Karpas-422 (cell line): ENCODE data around the gene ARSH. TPM values are rescaled to one million over a fixed set of nuclear protein-coding genes. Genes with fewer than 3 reads are reported as not detected.

Experiments used
- DNase-seq: peaks from one replicate; pipeline ENCODE4 v3.0.0-alpha.2; 2015
- H2AFZ ChIP-seq: fragments of 200-600 bp; sonication (generic); 2 replicates; pipeline ENCODE4 v1.6.1; 2014; ENCODE audit warnings: antibody characterized with exemption, low read length, mixed read lengths
- H3K27ac ChIP-seq: fragments of 200-600 bp; sonication (generic); 2 replicates; pipeline ENCODE4 v1.5.1; 2014; ENCODE audit warnings: mild to moderate bottlenecking, low read length, moderate library complexity
- H3K27me3 ChIP-seq: fragments of 200-600 bp; sonication (generic); 2 replicates; pipeline ENCODE4 v1.6.1; 2014; ENCODE audit warnings: low read length, mixed read lengths
- H3K36me3 ChIP-seq: fragments of 200-600 bp; sonication (generic); 2 replicates; pipeline ENCODE4 v1.6.1; 2014; ENCODE audit warnings: low read length, mixed read lengths; ENCODE audit not compliant: insufficient read depth
- H3K4me1 ChIP-seq: fragments of 200-600 bp; sonication (generic); 2 replicates; pipeline ENCODE4 v1.6.1; 2014; ENCODE audit warnings: mild to moderate bottlenecking, low read length, mixed read lengths
- H3K4me2 ChIP-seq: fragments of 200-600 bp; sonication (generic); 2 replicates; pipeline ENCODE4 v1.6.1; 2014; ENCODE audit warnings: low read length, low read depth, mild to moderate bottlenecking; ENCODE audit not compliant: poor library complexity, severe bottlenecking
- H3K4me3 ChIP-seq: fragments of 200-600 bp; sonication (generic); 2 replicates; pipeline ENCODE4 v1.5.1; 2014; ENCODE audit warnings: mild to moderate bottlenecking, antibody characterized with exemption, low read length, mixed read lengths
- H3K79me2 ChIP-seq: fragments of 200-600 bp; sonication (generic); 2 replicates; pipeline ENCODE4 v1.6.1; 2014; ENCODE audit warnings: mild to moderate bottlenecking, low read length, mixed read lengths
- H3K9ac ChIP-seq: fragments of 200-600 bp; sonication (generic); 2 replicates; pipeline ENCODE4 v1.6.0; 2014; ENCODE audit warnings: low read length
- H3K9me2 ChIP-seq: fragments of 200-600 bp; sonication (generic), shearing (Covaris generic); replicated peaks from 2 replicates; pipeline ENCODE4 v1.6.0; 2014; ENCODE audit warnings: mild to moderate bottlenecking, low read length, moderate library complexity; ENCODE audit not compliant: insufficient read depth
- H3K9me3 ChIP-seq: fragments of 300-700, 200-600 bp; sonication (generic); 2 replicates; pipeline ENCODE4 v1.6.1; 2014; ENCODE audit warnings: low read length, mixed read lengths
- H4K20me1 ChIP-seq: fragments of 200-600 bp; sonication (generic); 2 replicates; pipeline ENCODE4 v1.6.1; 2014; ENCODE audit warnings: mild to moderate bottlenecking, antibody characterized with exemption, low read length, low read depth; ENCODE audit not compliant: insufficient read depth
- total RNA-seq: library from RNA; depleted of rRNA; stranded (reverse); fragments of >200 nt; shearing (Covaris generic); gene quantifications from 2 replicates; pipeline ENCODE4 v1.2.3, GENCODE V29; 2014; ENCODE audit warnings: low replicate concordance

ARSH gene
- total RNA-seq, 1 experiment from 2014 or later, result not detected

DNA sequence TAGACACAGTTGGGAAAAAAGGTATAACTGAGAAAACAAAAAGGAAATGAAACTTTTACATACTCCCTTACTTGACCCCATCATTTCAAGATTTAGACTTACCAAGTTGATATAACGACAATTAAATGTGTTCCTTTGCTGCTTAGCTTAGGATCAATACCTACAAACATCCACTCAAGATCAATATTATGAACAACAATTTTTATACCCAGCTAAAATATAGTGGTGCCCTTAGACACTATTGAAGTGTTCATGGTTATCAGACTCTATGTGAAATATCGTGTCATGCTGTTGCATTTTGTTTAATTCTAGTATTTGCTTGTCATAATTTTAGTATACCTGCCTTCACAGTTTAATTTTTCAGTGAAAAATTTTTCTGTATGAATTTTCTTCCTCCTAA, 4.2 kb downstream of the ARSH start:
- H4K20me1 ChIP-seq, result no peaks in the 10 kb centered on the region
- no peaks in the 10 kb centered on the region for H3K27me3 ChIP-seq
- no peak overlapping the region for H3K9ac ChIP-seq
- no peak overlapping the region for H2AFZ ChIP-seq
- H3K4me1 ChIP-seq, result no peaks in the 10 kb centered on the region
- no peaks in the 10 kb centered on the region for H3K36me3 ChIP-seq
- H3K9me3 ChIP-seq, result peaks cover 7% of the 10 kb centered on the region; the same call in 1 of the 2 replicates
- H3K4me2 ChIP-seq, result no peak overlapping the region
- H3K79me2 ChIP-seq, result no peaks in the 10 kb centered on the region
- H3K27ac ChIP-seq, result no peak overlapping the region
- no peak overlapping the region for H3K4me3 ChIP-seq
- no peak for DNase-seq
- H3K9me2 ChIP-seq, result no peaks in the 10 kb centered on the region; the same call in 1 of the 2 replicates

DNA sequence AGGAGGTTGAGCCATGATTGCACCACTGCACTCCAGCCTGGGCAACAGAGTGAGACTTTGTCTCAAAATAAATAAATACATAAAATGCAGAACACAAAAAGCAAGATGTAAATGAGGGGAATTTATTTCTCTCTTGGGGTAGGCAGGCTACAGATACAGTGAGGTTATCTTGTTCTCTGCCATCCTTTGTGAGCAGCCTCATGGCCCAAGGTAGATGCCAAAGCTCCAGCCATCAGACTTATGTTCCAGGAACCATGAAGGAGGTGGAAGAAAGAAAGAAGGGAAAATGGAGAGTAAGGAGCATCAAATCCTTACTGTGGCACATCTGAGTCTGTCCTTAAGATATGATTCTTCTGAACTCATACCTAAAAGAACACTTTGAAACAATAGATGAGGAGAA, 11.1 kb downstream of the ARSH start:
- H3K9me3 ChIP-seq, result no peaks in the 10 kb centered on the region

DNA sequence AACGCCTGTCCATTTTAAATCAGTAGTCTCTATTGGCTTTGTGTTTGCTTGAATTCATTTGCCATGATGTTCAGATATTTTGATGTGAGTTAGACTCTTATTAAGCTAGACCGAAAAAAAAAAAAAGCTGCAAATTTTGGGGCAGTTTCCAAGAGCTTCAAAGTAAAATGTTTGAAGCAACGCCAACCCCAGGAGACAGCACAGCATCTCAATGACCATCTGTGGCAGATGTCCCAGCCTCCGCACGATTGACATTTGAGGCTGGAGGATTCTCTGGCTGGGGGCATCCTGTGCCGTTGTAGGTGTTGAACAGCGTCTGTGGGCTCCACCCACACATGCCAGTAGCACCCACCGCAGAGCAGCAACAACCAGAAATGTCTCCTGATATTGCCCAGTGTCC, 17.8 kb downstream of the ARSH start:
- Histone ChIP-seq H4K20me1 (no peaks in the 10 kb centered on the region), H3K4me1 (no peaks in the 10 kb centered on the region), H2AFZ (no peak overlapping the region), H3K4me3 (no peak overlapping the region), H3K36me3 (no peaks in the 10 kb centered on the region), H3K27ac (no peak overlapping the region), H3K9me3 (no peaks in the 10 kb centered on the region), H3K27me3 (no peaks in the 10 kb centered on the region), H3K9me2 (no peaks in the 10 kb centered on the region), H3K9ac (no peak overlapping the region), H3K4me2 (no peak overlapping the region), H3K79me2 (no peaks in the 10 kb centered on the region)
- no peak for DNase-seq

More for the DNA sequence above, 11.1 kb downstream of the ARSH start:
- Histone ChIP-seq H3K79me2 (no peaks in the 10 kb centered on the region), H3K36me3 (no peaks in the 10 kb centered on the region), H3K4me3 (no peak overlapping the region), H3K9me2 (no peaks in the 10 kb centered on the region; the same call in 1 of the 2 replicates), H3K4me1 (no peaks in the 10 kb centered on the region), H3K27ac (no peak overlapping the region), H3K27me3 (no peaks in the 10 kb centered on the region), H3K9ac (no peak overlapping the region), H4K20me1 (no peaks in the 10 kb centered on the region), H3K4me2 (no peak overlapping the region), H2AFZ (no peak overlapping the region)
- DNase-seq, result no peak

DNA sequence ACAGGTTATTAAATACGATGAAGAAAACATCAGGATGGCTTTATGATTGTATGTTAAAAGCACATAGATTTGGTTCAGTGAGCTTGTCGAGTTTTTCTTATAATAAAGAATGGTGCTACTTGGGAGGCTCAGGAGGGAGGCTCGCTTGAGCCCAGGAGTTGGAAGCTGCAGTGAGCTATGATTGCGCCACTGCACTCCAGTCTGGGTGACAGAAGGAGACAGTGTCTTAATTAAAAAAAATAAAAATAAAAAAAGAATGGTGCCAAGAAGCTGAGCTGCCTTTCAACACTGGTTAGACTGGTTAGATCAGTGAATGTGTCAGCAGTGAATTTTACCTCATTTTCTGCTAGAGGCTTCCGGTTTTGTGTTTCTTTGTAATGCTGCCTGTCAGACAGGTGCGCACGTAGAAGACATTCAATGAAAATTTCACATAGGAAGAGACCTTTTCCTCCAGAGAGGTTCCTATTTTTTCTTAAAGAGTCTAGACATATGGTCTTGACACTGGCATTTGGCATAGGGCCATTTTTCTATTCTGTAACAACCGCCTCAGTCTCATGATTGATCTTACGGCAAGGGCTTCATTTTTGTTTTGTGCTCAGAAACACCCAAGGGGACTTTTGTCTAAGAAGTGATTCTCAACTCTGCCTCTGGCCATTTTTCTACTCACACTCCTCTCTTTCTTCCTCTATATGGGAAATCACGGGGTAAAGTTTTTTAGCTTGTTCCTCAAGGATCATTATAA, 19.9 kb downstream of the ARSH start:
- H4K20me1 ChIP-seq, result no peaks in the 10 kb centered on the region
- no peak overlapping the region for H2AFZ ChIP-seq
- H3K4me1 ChIP-seq, result no peaks in the 10 kb centered on the region
- no peak overlapping the region for H3K9ac ChIP-seq
- H3K4me2 ChIP-seq, result no peak overlapping the region
- no peaks in the 10 kb centered on the region for H3K27me3 ChIP-seq
- no peak for DNase-seq
- no peak overlapping the region for H3K4me3 ChIP-seq
- H3K9me3 ChIP-seq, result no peaks in the 10 kb centered on the region
- no peaks in the 10 kb centered on the region for H3K36me3 ChIP-seq
- no peak overlapping the region for H3K27ac ChIP-seq
- H3K79me2 ChIP-seq, result no peaks in the 10 kb centered on the region
- no peaks in the 10 kb centered on the region for H3K9me2 ChIP-seq

DNA sequence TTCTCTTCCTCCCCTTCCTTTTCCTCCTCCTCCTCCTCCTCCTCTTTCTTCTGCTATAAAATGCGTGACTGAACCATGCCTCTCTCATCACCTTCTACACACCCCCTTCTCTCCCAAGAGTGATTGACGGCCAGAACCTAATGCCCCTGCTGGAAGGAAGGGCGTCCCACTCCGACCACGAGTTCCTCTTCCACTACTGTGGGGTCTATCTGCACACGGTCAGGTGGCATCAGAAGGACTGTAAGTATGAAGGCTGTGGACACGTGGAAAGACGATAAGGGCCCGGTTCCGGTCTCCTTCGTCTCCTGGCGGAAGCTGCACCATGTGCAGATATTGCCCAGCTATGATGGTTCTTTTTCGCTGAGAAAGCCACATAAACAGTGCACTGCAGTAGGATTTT, 22.8 kb downstream of the ARSH start:
- Histone ChIP-seq H3K79me2 (no peaks in the 10 kb centered on the region), H3K9ac (no peak overlapping the region), H3K27ac (no peak overlapping the region), H4K20me1 (no peaks in the 10 kb centered on the region), H3K4me3 (no peak overlapping the region), H3K4me1 (no peaks in the 10 kb centered on the region), H3K4me2 (no peak overlapping the region), H3K36me3 (no peaks in the 10 kb centered on the region), H3K9me3 (no peaks in the 10 kb centered on the region), H2AFZ (no peak overlapping the region), H3K9me2 (no peaks in the 10 kb centered on the region), H3K27me3 (no peaks in the 10 kb centered on the region)
- no peak for DNase-seq

DNA sequence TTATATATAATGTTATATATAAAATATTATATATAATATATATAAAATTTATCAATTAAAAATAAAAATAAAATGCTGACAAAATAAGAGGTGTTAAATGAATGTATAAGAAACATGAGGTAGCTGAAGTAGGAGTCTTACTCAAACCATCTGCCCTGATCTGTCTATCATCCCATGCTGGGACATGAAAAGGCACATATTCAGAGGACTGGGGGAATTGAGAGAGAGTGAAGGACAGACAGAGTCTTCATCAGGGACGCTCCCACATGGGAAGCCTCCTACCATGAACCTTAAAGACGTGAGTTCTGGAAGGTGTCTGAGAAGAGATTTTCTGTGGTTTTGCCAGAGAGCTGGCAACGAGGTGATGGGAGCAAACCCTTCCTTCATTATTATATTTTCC, 30.9 kb downstream of the ARSH start:
- Histone ChIP-seq H4K20me1 (no peaks in the 10 kb centered on the region), H3K9ac (no peak overlapping the region), H3K79me2 (no peaks in the 10 kb centered on the region), H3K4me2 (no peak overlapping the region), H3K36me3 (no peaks in the 10 kb centered on the region), H3K27me3 (no peaks in the 10 kb centered on the region), H2AFZ (no peak overlapping the region), H3K9me2 (no peaks in the 10 kb centered on the region), H3K9me3 (no peaks in the 10 kb centered on the region), H3K27ac (no peak overlapping the region), H3K4me3 (no peak overlapping the region), H3K4me1 (no peaks in the 10 kb centered on the region)
- DNase-seq, result no peak

DNA sequence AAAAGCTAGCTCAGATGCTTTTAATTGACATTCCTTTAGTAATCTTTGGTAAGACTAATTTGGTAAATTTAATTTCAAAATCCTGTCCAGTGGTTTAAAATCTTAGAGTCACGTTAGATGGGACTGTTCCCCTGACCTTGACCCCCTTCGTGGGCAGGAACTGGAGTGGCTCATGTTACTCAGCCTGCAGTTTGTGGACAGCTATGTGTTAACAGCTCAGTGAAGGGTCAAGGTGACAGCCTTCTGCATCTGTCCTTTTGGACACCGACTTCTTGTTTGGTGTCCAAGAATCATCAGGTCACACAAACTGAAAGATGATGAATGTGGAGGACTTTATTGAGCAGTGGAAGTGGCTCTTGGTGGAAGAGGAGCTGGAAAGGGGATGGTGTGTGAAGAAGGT, 37.9 kb downstream of the ARSH start:
- H4K20me1 ChIP-seq, result no peaks in the 10 kb centered on the region
- no peaks in the 10 kb centered on the region for H3K36me3 ChIP-seq
- no peaks in the 10 kb centered on the region for H3K4me1 ChIP-seq
- no peaks in the 10 kb centered on the region for H3K9me3 ChIP-seq
- no peaks in the 10 kb centered on the region for H3K79me2 ChIP-seq
- H3K9me2 ChIP-seq, result no peaks in the 10 kb centered on the region
- no peak overlapping the region for H3K27ac ChIP-seq
- no peak overlapping the region for H3K9ac ChIP-seq
- H3K27me3 ChIP-seq, result no peaks in the 10 kb centered on the region
- H3K4me2 ChIP-seq, result no peak overlapping the region
- no peak overlapping the region for H2AFZ ChIP-seq
- DNase-seq, result no peak
- no peak overlapping the region for H3K4me3 ChIP-seq

DNA sequence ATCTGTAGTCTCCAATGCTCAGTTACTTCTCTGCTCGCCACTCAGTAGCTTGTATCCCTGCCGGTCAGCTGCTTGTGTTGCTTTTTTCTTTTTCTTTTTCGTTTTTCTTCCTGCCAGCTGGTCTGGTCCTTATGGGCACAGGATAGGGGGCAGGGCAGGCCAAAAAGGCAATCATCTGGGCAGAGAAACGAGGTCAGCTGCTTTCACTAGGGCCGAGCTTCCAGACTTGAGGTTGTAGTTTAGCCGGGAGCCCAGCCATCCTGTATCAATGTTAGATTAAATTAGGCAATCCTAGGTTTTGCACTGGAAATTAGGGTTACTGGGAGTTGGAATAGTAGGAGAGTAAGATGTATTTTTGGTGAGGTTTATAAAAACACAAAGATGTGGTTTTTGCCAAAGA, 38.3 kb downstream of the ARSH start:
- no peak overlapping the region for H3K4me2 ChIP-seq
- no peaks in the 10 kb centered on the region for H3K9me3 ChIP-seq
- H3K4me3 ChIP-seq, result no peak overlapping the region

More for the DNA sequence above, 38.3 kb downstream of the ARSH start:
- Histone ChIP-seq H3K9ac (no peak overlapping the region), H2AFZ (no peak overlapping the region), H3K79me2 (no peaks in the 10 kb centered on the region), H3K27ac (no peak overlapping the region), H3K36me3 (no peaks in the 10 kb centered on the region), H3K4me1 (no peaks in the 10 kb centered on the region), H3K27me3 (no peaks in the 10 kb centered on the region), H3K9me2 (no peaks in the 10 kb centered on the region), H4K20me1 (no peaks in the 10 kb centered on the region)
- no peak for DNase-seq
